ENCODE measurements around the gene AGFG2. TPM values are rescaled to one million over a fixed set of nuclear protein-coding genes. Genes with fewer than 3 reads are reported as not detected.

AGFG2 gene
- total and polyA plus RNA-seq, 2 of the 13 experiments (the other 11 are each of a cell fraction or from before 2014, with no cell fraction given): 125 to 132 TPM

GRCh38 chr7:100544386-100544785 lies 5.4 kb downstream of the AGFG2 start (continued):
- TF ChIP-seq MXD4 (CRISPR knock-in tag; IDR thresholded peaks at IDR 0.05) (no peak), BORCS8-MEF2B (CRISPR knock-in tag; IDR thresholded peaks at IDR 0.05) (no peak), KDM3A (CRISPR knock-in tag; IDR thresholded peaks at IDR 0.05; ENCODE audit: low read depth) (no peak), SOX5 (CRISPR knock-in tag; IDR thresholded peaks at IDR 0.05; ENCODE audit: borderline replicate concordance) (no peak; the same call in 1 of the 2 replicates), ZNF441 (CRISPR knock-in tag; IDR thresholded peaks at IDR 0.05; ENCODE audit: borderline replicate concordance) (no peak), PCBP2 (optimal IDR thresholded peaks at IDR 0.05; ENCODE audit: low read depth, low read length, poor library complexity, severe bottlenecking) (no peak), PRDM4 (CRISPR knock-in tag; IDR thresholded peaks at IDR 0.05; ENCODE audit: borderline replicate concordance) (no peak), RBFOX2 (IDR thresholded peaks at IDR 0.05; ENCODE audit: low read depth, low read length) (no peak), ZNF879 (CRISPR knock-in tag; IDR thresholded peaks at IDR 0.05) (no peak), ZUFSP (CRISPR knock-in tag; IDR thresholded peaks at IDR 0.05; ENCODE audit: borderline replicate concordance) (no peak), ATAD3A (CRISPR knock-in tag; IDR thresholded peaks at IDR 0.05) (no peak), ZNF101 (CRISPR knock-in tag; IDR thresholded peaks at IDR 0.05; ENCODE audit: borderline replicate concordance, low read depth) (no peak), RXRB (CRISPR knock-in tag; IDR thresholded peaks at IDR 0.05; ENCODE audit: borderline replicate concordance) (peak; percentile 36), ZNF768 (CRISPR knock-in tag; IDR thresholded peaks at IDR 0.05) (no peak), ZNF577 (CRISPR knock-in tag; IDR thresholded peaks at IDR 0.05; ENCODE audit: borderline replicate concordance, low read depth) (no peak), ZMYM2 (CRISPR knock-in tag; IDR thresholded peaks at IDR 0.05) (no peak), RXRA (CRISPR knock-in tag; IDR thresholded peaks at IDR 0.05) (peak; percentile 65; the same call in 1 of the 2 replicates), ZNF274 (CRISPR knock-in tag; IDR thresholded peaks at IDR 0.05) (no peak), NFE2 (CRISPR knock-in tag; IDR thresholded peaks at IDR 0.05) (no peak), ARNTL (CRISPR knock-in tag; IDR thresholded peaks at IDR 0.05) (0 out of 2 replicates have a peak, but pooled peaks have one; percentile 43), ZFX (CRISPR knock-in tag; IDR thresholded peaks at IDR 0.05; ENCODE audit: low read depth) (peak; percentile 32; the same call in 1 of the 2 replicates), FOXK2 (IDR thresholded peaks at IDR 0.05) (no peak), ZNF446 (CRISPR knock-in tag; IDR thresholded peaks at IDR 0.05) (no peak), SATB2 (CRISPR knock-in tag; IDR thresholded peaks at IDR 0.05) (no peak), TBP (CRISPR knock-in tag; IDR thresholded peaks at IDR 0.05) (no peak), GPBP1L1 (CRISPR knock-in tag; IDR thresholded peaks at IDR 0.05) (no peak), KDM1A (CRISPR knock-in tag; IDR thresholded peaks at IDR 0.05) (0 out of 2 replicates have a peak, but pooled peaks have one; percentile 17), MIER3 (CRISPR knock-in tag; IDR thresholded peaks at IDR 0.05; ENCODE audit: borderline replicate concordance) (no peak), ZNF703 (CRISPR knock-in tag; IDR thresholded peaks at IDR 0.05; ENCODE audit: borderline replicate concordance) (no peak), ZZZ3 (CRISPR knock-in tag; IDR thresholded peaks at IDR 0.05; ENCODE audit: borderline replicate concordance) (no peak)
